K562 (cell line): ENCODE measurements around the gene COL9A3. TPM values are rescaled to one million over a fixed set of nuclear protein-coding genes. Genes with fewer than 3 reads are reported as not detected.

Experiments
- ATAC-seq: fragments of 200-7000 bp; cut with Tn5 transposase; 3 replicates; pipeline ENCODE4 v1.9.1; 2020; ENCODE audit warnings: moderate library complexity
- BruUV-seq: library from RNA; stranded (reverse); fragments of 400-500 nt; replicated peaks from 2 replicates; lab custom pipeline; 2021; lab: Mats Ljungman, UMichigan
- CTCF ChIA-PET: fragments of 300-600 bp; formaldehyde crosslinking; extraction: SDS; loops from one replicate; lab custom pipeline; 2021; ENCODE audit warnings: low intra/inter-chr PET ratio; lab: Yijun Ruan, JAX
- POLR2A ChIA-PET: fragments of 300-600, 350-650 bp; sonication (Branson Sonifier 250); formaldehyde crosslinking; extraction: SDS; loops from one replicate; lab custom pipeline; 2021; ENCODE audit warnings: antibody characterized with exemption, inconsistent platforms; lab: Yijun Ruan, JAX
- DNase-seq, 4 experiments: peaks; one replicate each; pipeline versions ENCODE4 v3.0.0 to v3.0.0-alpha.2; 2011 to 2018; ENCODE audit warnings: low spot score in 3 of 4, mixed read lengths in 3 of 4; ENCODE audit errors: extremely low read depth in 1 of 4
- FAIRE-seq: peaks from 2 replicates; lab custom pipeline; 2011; peaks lifted over from hg19 to GRCh38; lab: Jason Lieb, UNC
- H2AFZ ChIP-seq: 2 replicates; pipeline ENCODE4 v1.6.0; 2011; ENCODE audit warnings: low read depth, low read length, control low read depth, inconsistent platforms
- H3K27ac ChIP-seq: fragments of 200-600 bp; 3 replicates; pipeline ENCODE4 v1.8.0; 2011; ENCODE audit warnings: low read depth, mild to moderate bottlenecking, control low read depth, inconsistent platforms, low read length, moderate library complexity, mixed read lengths; ENCODE audit errors: extremely low read depth
- H3K27me3 ChIP-seq, 2 experiments: fragments of 300-600 bp in 1 of 2; 2 replicates in 1 of 2; 3 replicates in 1 of 2; pipeline versions ENCODE4 v1.6.0 to v1.8.0; 2011; ENCODE audit warnings: inconsistent platforms in 2 of 2, low read length in 2 of 2, mild to moderate bottlenecking in 1 of 2, mixed read lengths in 1 of 2, moderate library complexity in 1 of 2; ENCODE audit not compliant: control insufficient read depth in 2 of 2, insufficient read depth in 2 of 2
- H3K36me3 ChIP-seq: fragments of 300-600 bp; 3 replicates; pipeline ENCODE4 v1.8.0; 2011; ENCODE audit warnings: mild to moderate bottlenecking, low read length, inconsistent platforms; ENCODE audit not compliant: control insufficient read depth, insufficient read depth
- H3K4me1 ChIP-seq, 2 experiments: fragments of 200-600 bp in 1 of 2; replicated peaks in 1 of 2; 2 replicates in 1 of 2; 3 replicates in 1 of 2; pipeline versions ENCODE4 v1.5.1 to v1.8.0; 2011; ENCODE audit warnings: inconsistent platforms in 2 of 2, low read length in 2 of 2, mild to moderate bottlenecking in 1 of 2, mixed read lengths in 1 of 2, moderate library complexity in 1 of 2; ENCODE audit not compliant: control insufficient read depth in 2 of 2, insufficient read depth in 2 of 2
- H3K4me2 ChIP-seq: 2 replicates; pipeline ENCODE4 v1.6.1; 2011; ENCODE audit warnings: low read length, control low read depth, inconsistent platforms, mixed read lengths; ENCODE audit not compliant: insufficient read depth
- H3K4me3 ChIP-seq: fragments of 200-600 bp; sonication (generic), shearing (Covaris generic); 2 replicates; pipeline ENCODE4 v1.5.1; 2016; ENCODE audit warnings: control low read depth, inconsistent platforms
- H3K79me2 ChIP-seq: fragments of 200-600 bp; 3 replicates; pipeline ENCODE4 v1.8.0; 2011; ENCODE audit warnings: low read length, inconsistent platforms; ENCODE audit not compliant: control insufficient read depth, insufficient read depth
- H3K9ac ChIP-seq, 2 experiments: 2 replicates each; pipeline versions ENCODE4 v1.6.0 to v1.6.1; 2011; ENCODE audit warnings: low read depth in 2 of 2, low read length in 2 of 2, control low read depth in 1 of 2, inconsistent platforms in 1 of 2, mild to moderate bottlenecking in 1 of 2, mixed read lengths in 1 of 2; ENCODE audit not compliant: insufficient read depth in 1 of 2
- H3K9me1 ChIP-seq: one replicate; pipeline ENCODE4 v1.6.0; 2011; ENCODE audit warnings: inconsistent platforms, mild to moderate bottlenecking, low read length, moderate library complexity; ENCODE audit not compliant: control insufficient read depth, insufficient read depth
- H3K9me3 ChIP-seq: replicated peaks from 2 replicates; pipeline ENCODE4 v1.5.1; 2011; ENCODE audit warnings: low read depth, low read length, inconsistent platforms; ENCODE audit not compliant: control insufficient read depth, insufficient read depth
- H4K20me1 ChIP-seq: replicated peaks from 2 replicates; pipeline ENCODE4 v1.6.1; 2011; ENCODE audit warnings: low read length, inconsistent platforms, mixed read lengths; ENCODE audit not compliant: control insufficient read depth, insufficient read depth
- DMBX1 ChIP-seq: fragments of 250-450 bp; sonication (Bioruptor Pico); IDR thresholded peaks from 2 replicates; pipeline ENCODE4 v1.8.0; 2022; ENCODE audit warnings: inconsistent platforms, mild to moderate bottlenecking, moderate library complexity, borderline replicate concordance
- ETV6 ChIP-seq, 3 experiments: fragments of 150-350 bp in 1 of 3; sonication (generic) in 1 of 3; formaldehyde crosslinking in 1 of 3; IDR thresholded peaks; 2 replicates each; pipeline versions ENCODE4 v1.6.1 to v1.8.0; 2014 to 2022; ENCODE audit warnings: borderline replicate concordance in 2 of 3, low read depth in 2 of 3, antibody characterized with exemption in 1 of 3, low read length in 1 of 3, mild to moderate bottlenecking in 1 of 3, missing genetic modification reagents in 1 of 3
- HDAC6 ChIP-seq: IDR thresholded peaks from 2 replicates; pipeline ENCODE4 v1.6.1; 2012; ENCODE audit warnings: low read depth, mild to moderate bottlenecking, control low read depth, inconsistent platforms, low read length, moderate library complexity
- POLR2G ChIP-seq: fragments of 200-400 bp; formaldehyde crosslinking; IDR thresholded peaks from 2 replicates; pipeline ENCODE4 v1.6.1; 2017; ENCODE audit warnings: low read depth, mild to moderate bottlenecking, antibody characterized with exemption, low read length, moderate library complexity
- POU5F1 ChIP-seq: fragments of 150-350 bp; IDR thresholded peaks from 2 replicates; pipeline ENCODE4 v1.6.1; 2014; ENCODE audit warnings: borderline replicate concordance, low read length, low read depth, mild to moderate bottlenecking; ENCODE audit not compliant: partially characterized antibody
- SMAD2 ChIP-seq: fragments of 150-350 bp; IDR thresholded peaks from 2 replicates; pipeline ENCODE4 v1.6.1; 2014; ENCODE audit warnings: low read depth, mild to moderate bottlenecking, low read length
- SMAD4 ChIP-seq: fragments of 250-450 bp; sonication (Bioruptor Pico); conservative IDR thresholded peaks from 2 replicates; pipeline ENCODE4 v1.8.0; 2021; ENCODE audit warnings: inconsistent platforms, mild to moderate bottlenecking, moderate library complexity
- ZBTB7A ChIP-seq: IDR thresholded peaks from 2 replicates; pipeline ENCODE4 v1.6.1; 2011; ENCODE audit warnings: low read depth, mild to moderate bottlenecking, low read length, moderate library complexity, borderline replicate concordance; ENCODE audit not compliant: control insufficient read depth
- ZNF121 ChIP-seq: sonication (generic); formaldehyde crosslinking; conservative IDR thresholded peaks from 2 replicates; pipeline ENCODE4 v1.8.0; 2022; ENCODE audit warnings: missing genetic modification reagents
- ZNF232 ChIP-seq: sonication (generic); formaldehyde crosslinking; IDR thresholded peaks from 2 replicates; pipeline ENCODE4 v1.8.0; 2022; ENCODE audit warnings: mild to moderate bottlenecking, missing genetic modification reagents
- ZNF507 ChIP-seq: conservative IDR thresholded peaks from 2 replicates; pipeline ENCODE4 v1.6.1; 2017; ENCODE audit warnings: missing genetic modification characterization, missing compliant biosample characterization
- ZNF75A ChIP-seq: fragments of 450-650 bp; formaldehyde crosslinking; IDR thresholded peaks from 2 replicates; pipeline ENCODE4 v1.4.0; 2020; ENCODE audit warnings: mild to moderate bottlenecking
- WGBS: fragments of 100-300 bp; shearing (Covaris generic); methylation state at CpG from one replicate; pipeline ENCODE4 v1.1.6; 2016; ENCODE audit warnings: low coverage, mixed read lengths; ENCODE audit not compliant: insufficient coverage; ENCODE audit errors: missing lambda C conversion rate; 5-methylcytosine and 5-hydroxymethylcytosine counted together
- in situ Hi-C: fragments of 300-500 bp; cut with MboI; formaldehyde crosslinking; loops from 4 replicates; pipeline ENCODE4 v1.15.0; 2018; ENCODE audit warnings: inconsistent platforms, mixed read lengths
- intact Hi-C: fragments of 100-400 bp; cut with micrococcal nuclease; formaldehyde crosslinking; loops from 2 replicates; pipeline ENCODE4 v1.14.2; 2022
- polyA plus RNA-seq, 8 experiments: library from polyadenylated mRNA; depleted of rRNA in 4 of 8; stranded (reverse) in 5 of 8; unstranded in 3 of 8; fragments of >200 nt; fragmentation: Nextera tagmentation in 2 of 8; fragmentation: Illumina TruSeq in 1 of 8; extraction: Ambion mirVana in 2 of 8; extraction: Trizol in 1 of 8; gene quantifications; 2 replicates each; pipeline versions ENCODE4 v1.2.1 to v1.2.3, GENCODE V29; 2011 to 2014; ENCODE audit warnings: inconsistent platforms in 1 of 8, missing spikeins in 1 of 8
- total RNA-seq, 7 experiments: library from RNA; depleted of rRNA in 6 of 7; stranded (reverse); fragments of >200 nt in 6 of 7; fragmentation: Illumina TruSeq in 2 of 7; extraction: Trizol in 2 of 7; gene quantifications; 2 replicates each; pipeline versions ENCODE4 v1.2.1 to v1.2.3, GENCODE V29; 2011 to 2021; ENCODE audit warnings: low replicate concordance in 1 of 7
- TF ChIP-seq, protein P1 (sequence below): fragments of 450-650 bp; IDR thresholded peaks from 2 replicates; pipeline ENCODE4 v1.6.1; 2014; ENCODE audit warnings: low read depth, mild to moderate bottlenecking, moderate library complexity, borderline replicate concordance
- TF ChIP-seq, protein P2 (sequence below): fragments of 450-650 bp; formaldehyde crosslinking; IDR thresholded peaks from 2 replicates; pipeline ENCODE4 v1.4.0; 2020; ENCODE audit warnings: mild to moderate bottlenecking, moderate library complexity

The COL9A3 gene
- total and polyA plus RNA-seq, 9 of the 15 experiments (the other 6 are each of a cell fraction or from before 2014, with no cell fraction given) = 0.14 to 3.6 (median 0.88) TPM; not detected in 1

DNA sequence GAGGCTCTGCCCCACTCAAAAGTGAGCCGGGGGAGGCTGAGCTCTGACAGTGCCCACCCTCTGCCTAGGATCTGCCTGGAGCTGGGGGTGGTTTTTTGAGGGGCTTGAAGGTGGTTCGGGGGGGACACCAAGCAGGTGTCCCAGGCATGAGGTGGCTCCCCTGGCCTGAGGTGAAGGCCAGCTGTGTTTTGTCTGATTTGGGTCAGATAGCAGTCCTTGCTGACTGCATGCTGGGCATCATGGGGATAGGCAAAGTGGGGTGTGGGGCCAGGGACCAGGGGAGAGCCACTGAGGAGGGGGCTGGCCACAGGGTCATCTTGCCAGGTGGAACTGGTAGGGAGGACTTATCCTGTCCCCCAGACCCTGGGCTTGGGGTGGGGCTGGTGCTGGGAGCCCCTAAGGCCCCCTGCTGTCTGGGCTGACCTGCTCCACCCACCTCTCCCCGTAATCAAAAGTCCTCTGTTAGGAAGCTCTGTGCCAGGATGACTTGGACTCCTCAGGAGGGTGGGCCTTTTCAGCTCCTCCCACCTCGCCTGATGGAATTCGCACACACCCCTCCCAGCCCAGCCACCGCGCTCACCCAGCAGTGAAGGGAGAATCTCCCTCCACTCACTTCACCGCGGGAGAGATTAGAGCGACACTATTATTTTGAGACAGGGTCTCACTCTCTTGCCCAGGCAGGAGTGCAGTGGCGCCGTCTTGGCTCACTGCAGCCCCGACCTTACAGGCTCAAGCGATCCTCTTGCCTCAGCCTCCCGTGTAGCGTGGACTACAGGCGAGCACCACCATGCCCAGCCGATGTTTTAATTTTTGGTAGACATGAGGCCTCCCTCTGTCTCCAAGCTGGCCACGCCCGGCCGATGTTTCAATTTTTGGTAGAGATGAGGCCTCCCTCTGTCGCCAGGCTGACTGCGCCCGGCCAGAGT, 1.5 kb upstream of the COL9A3 start:
- BruUV-seq = no TSS peak
- FAIRE-seq = peak; percentile 52
- peaks cover 6% of the 10 kb centered on the region for H4K20me1 ChIP-seq
- CTCF ChIA-PET = no interaction called here
- TF ChIP-seq ZNF507 (tag) (no peak), POU5F1 (no peak), ZNF232 (no peak), SMAD2 (no peak), SMAD4 (CRISPR knock-in tag) (no peak), ZNF75A (no peak), ZBTB7A (peak; percentile 42; the same call in 1 of the 2 replicates), HDAC6 (no peak), DMBX1 (CRISPR knock-in tag) (no peak), ZNF121 (CRISPR knock-in tag) (peak; percentile 68), POLR2G (peak; percentile 47), ETV6 (IDR thresholded peaks at IDR 0.05; ENCODE audit: borderline replicate concordance in 1 of 2, low read depth in 2 of 2, low read length in 1 of 2) (no peak), ETV6 (CRISPR knock-in tag; IDR thresholded peaks at IDR 0.05; ENCODE audit: borderline replicate concordance) (no peak)
- TF ChIP-seq, protein P1, sequence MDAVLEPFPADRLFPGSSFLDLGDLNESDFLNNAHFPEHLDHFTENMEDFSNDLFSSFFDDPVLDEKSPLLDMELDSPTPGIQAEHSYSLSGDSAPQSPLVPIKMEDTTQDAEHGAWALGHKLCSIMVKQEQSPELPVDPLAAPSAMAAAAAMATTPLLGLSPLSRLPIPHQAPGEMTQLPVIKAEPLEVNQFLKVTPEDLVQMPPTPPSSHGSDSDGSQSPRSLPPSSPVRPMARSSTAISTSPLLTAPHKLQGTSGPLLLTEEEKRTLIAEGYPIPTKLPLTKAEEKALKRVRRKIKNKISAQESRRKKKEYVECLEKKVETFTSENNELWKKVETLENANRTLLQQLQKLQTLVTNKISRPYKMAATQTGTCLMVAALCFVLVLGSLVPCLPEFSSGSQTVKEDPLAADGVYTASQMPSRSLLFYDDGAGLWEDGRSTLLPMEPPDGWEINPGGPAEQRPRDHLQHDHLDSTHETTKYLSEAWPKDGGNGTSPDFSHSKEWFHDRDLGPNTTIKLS = no peak
- TF ChIP-seq, protein P2, sequence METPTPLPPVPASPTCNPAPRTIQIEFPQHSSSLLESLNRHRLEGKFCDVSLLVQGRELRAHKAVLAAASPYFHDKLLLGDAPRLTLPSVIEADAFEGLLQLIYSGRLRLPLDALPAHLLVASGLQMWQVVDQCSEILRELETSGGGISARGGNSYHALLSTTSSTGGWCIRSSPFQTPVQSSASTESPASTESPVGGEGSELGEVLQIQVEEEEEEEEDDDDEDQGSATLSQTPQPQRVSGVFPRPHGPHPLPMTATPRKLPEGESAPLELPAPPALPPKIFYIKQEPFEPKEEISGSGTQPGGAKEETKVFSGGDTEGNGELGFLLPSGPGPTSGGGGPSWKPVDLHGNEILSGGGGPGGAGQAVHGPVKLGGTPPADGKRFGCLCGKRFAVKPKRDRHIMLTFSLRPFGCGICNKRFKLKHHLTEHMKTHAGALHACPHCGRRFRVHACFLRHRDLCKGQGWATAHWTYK (CRISPR knock-in tag) = no peak
- H3K9me3 ChIP-seq = no peaks in the 10 kb centered on the region
- H3K36me3 ChIP-seq = peaks cover 23% of the 10 kb centered on the region; the same call in 2 of the 3 replicates
- H3K4me2 ChIP-seq = no peak overlapping the region; the same call in 1 of the 2 replicates
- peaks cover 0 to 10% of the 10 kb centered on the region in 2 experiments; a peak in 3 of 5 replicates for H3K27me3 ChIP-seq
- H2AFZ ChIP-seq = no peak overlapping the region
- POLR2A ChIA-PET = interaction anchor here (0.6 to 1.1 kb wide), 3 partner anchors 19 to 181 kb away, joined by 3 read pairs; partner anchors contain the start of gene MRGBP
- intact Hi-C loops (no loop called here), in situ Hi-C loops (no loop called here)
- 35% methylated on average over 23 of the region's 24 CpGs for WGBS
- ATAC-seq = peak; percentile 59
- H3K9me1 ChIP-seq = no peaks in the 10 kb centered on the region
- peak; percentile 45 to 60 (median 54) for DNase-seq
- 0 out of 4 replicates have a peak overlapping the region, but pooled peaks of 1 of the 2 experiments have one; percentile 41 for H3K9ac ChIP-seq
- peaks cover 3 to 82% of the 10 kb centered on the region in 2 experiments; a peak in 3 of 5 replicates for H3K4me1 ChIP-seq
- H3K27ac ChIP-seq = no peak overlapping the region
- no peak overlapping the region for H3K4me3 ChIP-seq
- no peaks in the 10 kb centered on the region for H3K79me2 ChIP-seq
